Measurements from ENCODE around the gene UGT2B28. TPM values are rescaled to one million over a fixed set of nuclear protein-coding genes. Genes with fewer than 3 reads are reported as not detected.
"Not testable (repeated sequence)": the region's sequence is repeated elsewhere in the genome, so short reads cannot be mapped to it uniquely, and the experiment has no call there.

UGT2B28 gene
- total RNA-seq = not detected in 2 replicates

GRCh38 chr4:69280081-69280480, at the start of gene UGT2B28:
Gene UGT2B28 (plus strand): TSS chr4:69280475. CDS start chr4:69280501, 26 bp downstream.
- DNase-seq (ENCODE audit: low read depth, low spot score) = not testable (repeated sequence)

DNA sequence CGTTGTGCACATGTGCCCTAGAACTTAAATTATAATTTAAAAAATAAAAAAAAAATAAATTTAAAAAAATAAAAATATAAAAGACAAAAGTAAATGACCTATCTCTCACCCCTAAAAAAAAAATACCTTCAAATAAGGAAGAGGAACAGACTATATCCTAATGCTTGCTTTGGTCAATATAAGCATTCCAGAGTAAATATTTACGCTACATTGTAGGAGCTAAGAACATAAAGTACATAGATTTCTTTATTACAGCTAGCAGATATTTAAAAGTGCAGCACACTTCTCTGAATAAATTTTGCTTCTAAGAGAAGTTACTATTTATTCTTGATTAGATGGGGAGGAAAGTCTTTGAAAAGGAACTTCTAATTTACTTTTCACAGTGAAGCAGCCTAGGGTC, 41.2 kb upstream of the UGT2B28 start:
- no peak for DNase-seq (ENCODE audit: low read depth, low spot score)

DNA sequence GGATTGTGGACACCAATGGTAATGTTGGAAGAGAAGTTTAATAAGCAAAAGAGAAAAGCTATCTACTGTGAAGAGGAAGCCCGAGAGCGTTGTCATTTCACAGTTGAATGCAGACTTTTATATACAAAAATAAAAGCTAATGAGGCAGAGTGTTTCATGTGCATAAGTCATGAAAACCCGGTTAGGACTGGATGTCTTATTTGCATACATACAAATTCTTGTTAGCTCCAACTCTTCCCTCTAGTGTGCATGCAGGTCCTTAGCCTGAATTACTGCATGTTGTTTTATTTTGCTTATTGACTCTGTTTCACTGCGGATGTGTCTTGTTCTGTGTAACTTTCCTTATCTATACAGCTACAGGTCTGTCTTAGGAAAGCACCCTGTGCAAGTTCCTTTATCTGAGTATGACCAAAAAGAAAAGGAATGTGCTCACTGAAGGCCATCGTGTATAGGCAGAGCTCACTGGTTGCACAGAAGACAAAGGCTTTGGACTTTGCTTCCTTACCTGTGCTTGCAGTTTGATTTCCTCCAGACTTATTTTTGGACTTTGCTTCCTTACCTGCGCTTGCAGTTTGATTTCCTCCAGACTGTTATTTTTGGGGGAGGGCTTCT, 40.6 kb upstream of the UGT2B28 start:
- DNase-seq (ENCODE audit: low read depth, low spot score) = no peak

- DNase-seq (ENCODE audit: low read depth, low spot score) = not testable (repeated sequence)
These were observed 39.5 kb upstream of the UGT2B28 start for GRCh38 chr4:69240787-69241186.

- DNase-seq (ENCODE audit: low read depth, low spot score) = not testable (repeated sequence)
These were observed 38.5 kb upstream of the UGT2B28 start for GRCh38 chr4:69241746-69242145.

DNA sequence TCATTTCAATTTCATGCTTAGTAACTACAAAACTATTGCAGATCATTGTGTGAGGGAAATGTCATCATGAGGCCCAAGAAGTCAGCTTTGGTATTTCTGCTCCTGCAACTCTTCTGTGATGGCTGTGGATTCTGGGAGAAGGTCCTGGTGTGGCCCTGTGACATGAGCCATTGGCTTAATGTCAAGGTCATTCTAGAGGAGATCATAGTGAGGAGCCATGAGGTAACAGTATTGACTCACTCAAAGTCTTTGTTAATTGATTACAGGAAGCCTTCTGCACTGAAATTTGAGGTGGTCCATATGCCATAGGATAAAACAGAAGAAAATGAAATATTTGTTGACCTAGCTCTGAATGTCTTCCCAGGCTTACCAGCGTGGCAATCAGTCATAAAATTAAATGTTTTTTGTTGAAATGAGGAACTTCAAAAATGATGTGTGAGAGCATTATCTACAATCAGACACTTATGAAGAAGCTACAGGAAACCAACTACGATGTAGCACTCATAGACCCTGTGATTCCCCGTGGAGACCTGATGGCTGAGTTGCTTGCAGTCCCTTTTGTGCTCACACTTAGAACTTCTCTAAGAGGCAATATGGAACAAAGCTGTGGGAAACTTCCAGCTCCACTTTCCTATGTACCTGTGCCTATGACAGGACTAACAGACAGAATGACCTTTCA, 37.6 kb upstream of the UGT2B28 start:
- DNase-seq (ENCODE audit: low read depth, low spot score) = not testable (repeated sequence)

DNA sequence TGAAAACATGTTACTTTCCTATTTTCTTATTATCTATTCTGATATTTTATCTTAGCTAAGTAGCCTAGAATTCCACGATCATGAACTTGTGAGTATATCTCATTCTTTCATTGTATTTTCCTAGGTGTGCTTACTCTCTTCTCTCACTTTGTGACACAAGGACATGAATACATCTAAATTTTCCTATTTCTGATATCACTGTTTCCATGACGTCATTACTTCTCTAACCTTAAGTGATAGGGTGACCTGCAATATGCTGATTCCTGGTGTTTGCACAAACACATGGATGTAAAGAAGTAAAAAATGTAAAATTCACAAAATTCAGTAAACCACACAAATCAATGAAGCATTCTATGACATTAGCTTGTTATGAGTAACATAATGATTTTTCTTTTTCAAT, 29.4 kb upstream of the UGT2B28 start:
- not testable (repeated sequence) for DNase-seq (ENCODE audit: low read depth, low spot score)

GRCh38 chr4:69253147-69253772, 27.0 kb upstream of the UGT2B28 start:
- not testable (repeated sequence) for DNase-seq (ENCODE audit: low read depth, low spot score)

- DNase-seq (ENCODE audit: low read depth, low spot score) = not testable (repeated sequence)
These were observed 11.7 kb upstream of the UGT2B28 start for GRCh38 chr4:69268612-69269011.

DNA sequence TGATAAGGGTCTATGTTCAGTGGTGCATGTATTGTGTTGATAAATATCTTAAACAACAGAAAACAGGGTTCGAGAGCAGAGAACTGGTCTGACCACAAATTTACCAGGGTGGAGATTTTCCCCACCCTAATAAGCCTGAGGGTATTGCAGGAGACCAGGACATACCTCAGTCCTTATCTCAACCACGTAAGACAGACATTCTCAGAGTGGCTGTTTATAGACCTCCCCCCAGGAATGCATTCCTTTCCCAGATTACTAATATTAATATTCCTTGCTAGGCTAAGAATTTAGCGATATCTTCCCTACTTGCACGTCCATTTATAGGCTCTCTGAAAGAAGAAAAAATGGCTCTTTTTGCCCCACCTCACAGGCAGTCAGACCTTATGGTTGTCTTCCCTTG, 16.1 kb downstream of the UGT2B28 start:
- DNase-seq (ENCODE audit: low read depth, low spot score) = not testable (repeated sequence)

GRCh38 chr4:69308426-69309033, 28.3 kb downstream of the UGT2B28 start:
- not testable (repeated sequence) for DNase-seq (ENCODE audit: low read depth, low spot score)

DNA sequence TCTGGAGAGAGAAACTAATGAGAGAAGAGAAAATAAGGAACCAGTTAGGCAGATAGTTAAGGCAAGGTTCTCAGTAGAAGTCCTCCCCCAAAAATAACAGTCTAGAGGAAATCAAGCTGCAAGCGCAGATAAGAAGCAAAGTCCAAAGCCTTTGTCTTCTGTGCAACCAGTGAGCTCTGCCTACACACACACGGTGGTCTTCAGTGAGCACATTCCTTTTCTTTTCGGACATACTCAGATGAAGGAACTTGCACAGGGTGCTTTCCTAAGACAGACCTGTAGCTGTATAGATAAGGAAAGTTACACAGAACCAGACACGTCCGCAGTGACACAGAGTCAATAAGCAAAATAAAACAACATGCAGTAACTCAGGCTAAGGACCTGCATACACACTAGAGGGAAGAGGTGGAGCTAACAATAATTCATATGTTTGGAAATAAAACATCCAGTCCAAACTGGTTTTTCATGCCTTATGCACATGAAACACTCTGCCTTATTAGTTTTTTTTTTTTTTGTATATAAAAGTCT, 29.3 kb downstream of the UGT2B28 start:
- not testable (repeated sequence) for DNase-seq (ENCODE audit: low read depth, low spot score)

- not testable (repeated sequence) for DNase-seq (ENCODE audit: low read depth, low spot score)
These were observed 30.0 kb downstream of the UGT2B28 start for GRCh38 chr4:69310262-69310661.

DNA sequence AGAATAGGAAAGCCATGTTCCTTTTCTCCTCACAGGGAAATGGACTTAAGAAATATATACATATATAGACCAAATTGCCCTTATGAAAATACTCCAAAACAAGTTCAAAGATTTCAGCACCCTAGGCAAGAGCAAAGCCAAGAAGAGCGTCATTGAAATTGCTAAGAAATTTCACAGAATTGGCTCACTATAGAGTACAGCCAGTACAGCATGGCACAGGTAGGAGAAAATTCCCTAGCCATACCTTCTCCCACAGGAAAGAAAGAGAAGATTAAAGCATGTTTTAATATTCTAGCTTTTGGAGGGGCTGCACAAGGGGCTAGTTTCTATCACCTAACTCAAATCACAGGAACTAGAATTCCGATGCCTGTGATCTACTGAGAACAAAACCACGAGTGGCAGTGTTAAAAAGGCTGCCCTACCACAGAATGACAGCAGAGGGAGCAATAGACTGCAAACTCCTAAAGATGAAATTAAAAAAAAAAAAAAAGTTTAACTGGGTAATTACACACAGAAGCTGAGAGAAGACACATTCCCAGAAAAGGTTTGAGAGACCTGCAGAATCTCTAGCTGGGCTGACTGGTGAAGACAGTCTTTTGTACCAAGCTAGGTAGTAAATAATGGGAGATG, 37.5 kb downstream of the UGT2B28 start:
- not testable (repeated sequence) for DNase-seq (ENCODE audit: low read depth, low spot score)

DNA sequence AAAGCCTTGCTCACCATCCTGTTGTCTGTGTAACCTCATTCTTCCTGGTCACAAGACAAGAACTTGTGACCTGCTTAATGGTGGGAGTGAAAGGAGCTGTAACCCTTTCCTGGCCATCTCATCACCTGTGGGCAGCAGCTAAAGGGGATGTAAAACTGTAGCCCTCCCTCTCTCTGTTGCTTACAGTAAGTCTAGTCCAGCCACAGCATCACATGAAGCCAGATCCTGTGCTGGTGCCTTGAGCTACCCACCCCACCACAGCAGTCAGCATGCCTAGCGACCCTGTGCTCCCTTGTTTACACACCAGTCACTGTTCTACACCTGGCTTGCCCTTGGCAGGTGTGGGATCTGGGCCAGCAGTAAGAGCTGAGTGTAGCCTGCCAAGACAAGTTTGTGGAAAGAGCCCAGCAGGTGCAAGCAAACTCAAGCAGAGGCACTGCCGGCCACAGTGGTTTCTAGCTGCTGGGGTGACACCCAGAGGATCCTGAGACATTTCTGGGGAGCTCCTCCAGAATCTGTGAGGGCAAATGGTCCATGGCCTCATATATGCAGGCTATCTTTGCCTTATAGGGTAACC, 41.0 kb downstream of the UGT2B28 start:
- no peak for DNase-seq (ENCODE audit: low read depth, low spot score)

- no peak for DNase-seq (ENCODE audit: low read depth, low spot score)
These were observed 41.8 kb downstream of the UGT2B28 start for GRCh38 chr4:69322055-69322454.

DNA sequence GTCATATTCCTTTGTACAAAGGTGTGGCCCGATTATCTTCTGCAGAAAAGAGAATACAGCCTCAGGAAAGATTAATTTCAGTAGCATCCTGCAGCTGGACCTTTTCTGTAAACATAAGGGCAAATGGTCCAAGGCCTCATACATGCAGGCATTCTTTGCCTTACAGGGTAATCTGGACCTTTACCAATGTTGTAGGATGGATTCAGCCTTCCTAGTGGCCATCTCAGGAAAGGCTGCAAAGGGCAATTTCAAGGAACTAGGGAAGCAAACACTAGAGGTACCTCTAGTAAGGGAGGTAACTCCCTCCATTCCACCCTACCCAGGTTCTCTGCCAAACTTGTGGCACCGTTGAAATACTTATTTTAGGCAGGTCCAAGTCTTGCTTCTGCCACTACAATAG, 43.0 kb downstream of the UGT2B28 start:
- no peak for DNase-seq (ENCODE audit: low read depth, low spot score)

DNA sequence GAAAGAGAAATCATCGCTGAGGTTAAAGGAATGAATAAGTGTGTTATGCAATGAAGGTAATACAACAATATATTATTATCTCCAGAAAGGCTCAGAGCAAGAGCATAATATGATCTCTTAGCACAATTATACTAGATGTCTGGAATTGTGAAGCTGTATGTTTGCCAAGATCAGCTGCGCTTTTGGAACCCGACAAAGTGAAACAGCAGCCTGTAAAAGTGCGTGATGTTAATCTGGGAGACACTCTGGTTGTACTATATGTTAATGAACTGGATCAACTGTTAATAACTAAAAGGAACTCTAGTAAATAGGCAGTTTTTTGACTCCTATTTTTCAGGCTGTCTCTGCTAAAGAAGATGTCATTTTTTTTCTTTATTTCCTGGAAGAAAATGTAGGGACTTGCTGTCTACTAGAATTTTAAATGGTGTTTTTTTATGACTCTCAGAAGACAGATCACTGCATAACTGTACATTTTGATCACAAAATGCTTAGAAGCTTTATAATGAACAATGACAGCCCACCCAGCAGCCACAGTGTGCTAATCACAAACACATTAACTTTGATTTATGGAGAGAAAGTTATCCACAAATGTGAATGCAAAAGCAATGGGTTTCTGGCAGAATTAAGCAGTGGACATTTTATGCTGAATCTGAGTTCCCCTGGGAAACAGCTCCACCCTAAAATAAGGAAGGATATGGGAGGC, 50.2 kb downstream of the UGT2B28 start:
- no peak for DNase-seq (ENCODE audit: low read depth, low spot score)

DNA sequence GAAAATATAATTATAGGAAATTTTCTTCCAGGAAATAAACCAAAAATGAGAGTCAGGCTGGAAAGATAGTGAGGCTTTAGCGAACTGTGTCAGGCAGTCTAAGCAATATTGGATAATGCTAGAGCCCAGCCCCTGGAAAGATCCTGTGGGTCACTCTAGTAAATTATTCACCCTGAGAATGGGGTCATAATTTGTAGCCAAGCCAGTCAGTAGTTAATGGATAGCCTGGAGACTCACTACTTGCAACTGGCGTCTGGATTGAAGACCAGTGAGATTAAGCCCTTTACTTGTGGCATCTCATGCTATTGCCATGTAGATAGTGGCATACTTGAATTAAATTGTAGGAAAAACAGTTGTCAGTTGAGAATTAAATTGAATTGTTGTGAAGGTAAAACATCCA, 51.0 kb downstream of the UGT2B28 start:
- DNase-seq (ENCODE audit: low read depth, low spot score) = not testable (repeated sequence)

- not testable (repeated sequence) for DNase-seq (ENCODE audit: low read depth, low spot score)
These were observed 55.2 kb downstream of the UGT2B28 start for GRCh38 chr4:69335485-69335884.

All from pulmonary artery endothelial cell (primary cell).